NCI-H2081 treated with DMSO at 0.1 percent for 48 hours (cell line): Measurements from ENCODE around the gene MTSS2.
"Not testable (repeated sequence)": the region's sequence is repeated elsewhere in the genome, so short reads cannot be mapped to it uniquely, and the experiment has no call there.

Experiments used
- DNase-seq: peaks from one replicate; lab custom pipeline; 2025; lab: John Stamatoyannopoulos, UW

Gene MTSS2

DNA sequence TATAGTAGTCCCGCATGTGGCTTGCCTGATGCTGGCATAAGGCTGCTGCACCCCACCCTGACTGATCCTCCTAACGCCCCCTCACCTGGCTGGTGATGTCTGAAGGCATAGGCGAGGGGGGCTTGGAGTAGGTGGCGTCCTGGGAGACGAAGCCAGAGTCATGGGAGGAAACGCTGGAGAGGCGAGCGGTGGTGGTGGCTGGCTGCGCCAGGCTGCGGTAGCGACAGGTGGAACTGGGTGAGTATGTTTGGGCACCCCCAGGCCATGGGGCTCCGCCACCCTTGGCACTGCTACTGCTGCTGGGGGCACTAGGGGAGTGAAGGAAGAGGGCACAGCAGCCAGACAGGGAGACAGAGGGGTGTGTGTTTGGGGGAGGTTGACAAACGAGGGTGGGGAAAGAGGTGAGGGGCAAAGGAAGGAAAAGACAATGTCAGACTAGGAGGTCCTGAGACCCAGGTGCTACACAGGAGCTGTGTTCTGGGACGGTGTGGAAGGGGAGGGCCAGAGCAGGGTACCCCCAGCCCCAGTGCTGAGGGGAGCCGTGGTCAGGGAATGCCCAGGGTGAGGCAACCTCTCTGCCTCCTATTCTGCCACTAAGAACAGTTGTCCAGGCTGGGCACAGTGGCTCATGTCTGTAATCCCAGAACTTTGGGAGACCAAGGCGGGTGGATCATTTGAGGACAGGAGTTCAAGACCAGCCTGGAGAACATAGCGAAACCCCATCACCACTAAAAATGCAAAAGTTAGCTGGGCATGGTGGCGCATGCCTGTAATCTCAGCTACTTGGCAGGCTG, 11.4 kb downstream of the MTSS2 start:
- no peak for DNase-seq

DNA sequence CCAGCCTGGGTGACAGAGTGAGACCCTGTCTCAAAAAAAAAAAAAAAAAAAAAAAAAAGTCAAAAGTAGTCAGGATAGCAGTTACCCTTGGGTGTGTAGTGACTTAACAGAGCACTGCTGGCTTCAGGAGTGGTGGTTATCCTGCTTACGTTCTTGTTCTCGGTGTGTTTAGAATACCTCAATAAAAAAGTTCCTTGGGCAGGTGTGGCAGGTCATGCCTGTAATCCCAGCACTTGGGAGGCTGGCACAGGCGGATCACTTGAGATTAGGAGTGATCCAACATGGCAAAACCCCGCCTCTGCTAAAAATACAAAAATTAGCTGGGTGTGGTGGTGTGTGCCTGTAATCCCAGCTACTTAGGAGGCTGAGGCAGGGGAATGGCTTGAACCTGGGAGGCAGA, 14.9 kb downstream of the MTSS2 start:
- DNase-seq = not testable (repeated sequence)

DNA sequence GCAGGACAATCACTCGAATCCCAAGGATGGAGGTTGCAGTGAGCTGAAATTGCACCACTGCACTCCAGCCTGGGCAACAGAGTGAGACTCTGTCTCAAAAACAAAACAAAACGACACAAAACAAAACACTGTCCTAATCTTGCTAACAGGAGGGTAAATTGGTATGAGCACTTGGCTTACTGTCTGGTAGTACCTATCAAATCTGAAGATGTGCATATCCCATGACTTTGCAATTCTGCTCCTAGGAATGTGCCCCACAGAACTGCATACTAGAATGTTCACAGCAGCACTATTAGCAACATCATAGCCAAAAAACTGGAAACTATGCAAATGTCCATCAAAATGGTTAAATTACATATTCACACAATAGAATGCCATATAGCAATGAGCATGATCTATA, 15.7 kb downstream of the MTSS2 start:
- no peak for DNase-seq

DNA sequence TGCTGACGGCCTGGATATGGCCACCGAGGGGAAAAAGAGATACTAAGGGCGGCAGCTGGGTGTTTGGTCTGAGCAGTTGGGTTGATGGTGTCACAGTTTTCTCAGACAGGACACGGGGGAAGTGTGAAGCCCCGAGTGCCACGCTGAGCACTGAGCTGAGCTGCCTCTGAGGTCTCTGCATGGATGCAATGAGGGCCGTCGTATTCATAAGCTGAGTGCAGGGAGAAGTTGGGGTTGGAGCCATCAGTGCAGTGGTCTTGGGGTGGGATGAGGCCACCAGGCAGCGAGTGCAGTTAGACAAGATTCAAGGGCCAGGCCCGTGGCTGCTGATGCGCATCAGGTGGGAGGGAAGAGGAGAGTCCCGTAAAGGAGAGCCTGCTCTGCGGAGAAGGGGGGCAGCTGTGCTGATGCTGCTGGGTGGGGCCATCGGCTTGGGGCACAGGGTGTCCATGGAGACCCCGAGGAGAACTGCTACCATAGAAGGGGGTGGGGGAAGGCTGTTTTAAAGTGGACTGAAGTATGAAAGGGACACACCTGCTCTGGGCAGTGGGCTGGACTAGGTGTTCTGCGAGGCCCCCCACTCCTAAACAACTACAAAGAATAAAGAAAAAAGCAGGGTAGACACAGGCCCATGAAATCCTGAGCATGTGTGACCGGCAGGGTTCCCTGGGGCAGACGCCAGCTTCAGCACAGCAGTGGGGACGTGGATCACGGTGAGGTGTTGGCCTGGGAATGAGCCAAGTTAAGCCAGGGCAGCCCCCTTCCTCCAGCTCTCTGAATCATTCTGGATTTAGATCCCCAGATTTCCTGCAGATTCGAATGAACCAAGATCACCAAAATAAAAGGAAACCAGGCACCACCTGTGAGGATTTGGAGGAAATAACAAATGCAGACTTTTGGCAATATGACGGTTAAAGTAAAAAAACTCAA, 19.8 kb downstream of the MTSS2 start:
- DNase-seq = no peak

DNA sequence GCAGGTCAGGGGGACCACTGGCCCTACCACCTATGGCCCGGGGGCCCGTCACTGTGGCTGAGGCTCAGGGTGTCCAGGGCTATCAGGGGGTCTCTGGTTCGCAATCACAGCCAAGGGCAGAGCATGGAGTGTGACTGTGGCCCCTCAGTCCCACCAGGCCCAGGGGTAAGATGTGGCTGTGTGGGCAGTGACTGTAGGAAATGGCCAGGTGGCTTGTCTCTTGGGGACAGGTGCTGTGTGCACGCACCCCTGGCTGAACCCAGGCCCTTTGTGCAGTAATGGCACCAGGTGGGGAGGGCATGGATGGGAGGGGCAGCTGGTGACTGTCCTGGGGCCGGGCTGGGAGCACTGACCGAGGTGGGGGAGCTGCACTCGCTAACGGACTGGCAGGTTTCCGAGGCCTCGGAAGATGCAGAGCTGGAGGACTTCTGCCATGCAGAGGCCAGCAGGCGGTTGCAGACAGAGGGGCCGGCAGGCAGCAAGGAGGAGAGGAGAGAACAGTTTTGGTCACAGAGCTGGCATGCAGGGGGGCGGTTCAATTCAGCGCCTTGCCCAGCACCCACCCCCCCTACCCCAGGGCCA, 20.6 kb downstream of the MTSS2 start:
- DNase-seq = no peak

DNA sequence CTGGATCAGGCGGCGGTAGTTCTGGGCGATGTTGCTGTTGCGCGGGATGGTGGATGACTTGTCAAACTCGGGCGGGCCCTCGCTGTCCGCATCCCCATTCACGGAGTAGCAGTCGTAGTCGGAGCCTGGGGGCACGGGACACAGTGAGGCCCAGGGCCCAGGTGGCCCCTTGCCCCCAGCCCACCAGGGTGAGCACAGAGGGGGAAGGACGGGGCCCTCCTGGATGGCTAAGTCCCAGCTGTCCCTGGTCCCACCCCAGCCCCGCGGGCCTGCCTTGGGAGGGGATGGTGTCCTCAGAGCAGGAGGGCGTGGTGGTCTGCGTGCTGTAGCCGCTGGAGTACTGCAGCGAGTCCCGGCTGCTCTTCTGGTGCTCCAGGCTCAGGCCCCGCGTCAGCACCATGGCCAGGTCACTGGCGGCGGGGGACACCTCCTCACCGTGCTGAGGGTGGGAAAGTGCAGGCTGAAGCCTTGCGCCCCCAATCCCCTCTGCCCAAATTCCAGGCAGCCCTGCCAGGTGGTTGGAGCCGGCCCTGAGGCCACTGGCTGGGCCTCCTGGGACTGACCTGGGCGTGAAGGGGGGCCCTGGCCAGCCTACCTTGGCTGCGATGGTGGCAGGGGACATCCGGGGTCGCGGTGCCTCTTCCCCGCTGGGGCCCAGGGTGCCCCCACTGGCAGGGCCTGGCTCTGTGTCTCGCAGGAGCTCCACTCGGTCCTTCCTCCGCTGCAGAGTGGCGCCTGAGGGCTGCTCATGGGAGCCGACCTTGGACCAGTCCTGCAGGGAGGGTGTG, 21.3 kb downstream of the MTSS2 start:
- DNase-seq = no peak

DNA sequence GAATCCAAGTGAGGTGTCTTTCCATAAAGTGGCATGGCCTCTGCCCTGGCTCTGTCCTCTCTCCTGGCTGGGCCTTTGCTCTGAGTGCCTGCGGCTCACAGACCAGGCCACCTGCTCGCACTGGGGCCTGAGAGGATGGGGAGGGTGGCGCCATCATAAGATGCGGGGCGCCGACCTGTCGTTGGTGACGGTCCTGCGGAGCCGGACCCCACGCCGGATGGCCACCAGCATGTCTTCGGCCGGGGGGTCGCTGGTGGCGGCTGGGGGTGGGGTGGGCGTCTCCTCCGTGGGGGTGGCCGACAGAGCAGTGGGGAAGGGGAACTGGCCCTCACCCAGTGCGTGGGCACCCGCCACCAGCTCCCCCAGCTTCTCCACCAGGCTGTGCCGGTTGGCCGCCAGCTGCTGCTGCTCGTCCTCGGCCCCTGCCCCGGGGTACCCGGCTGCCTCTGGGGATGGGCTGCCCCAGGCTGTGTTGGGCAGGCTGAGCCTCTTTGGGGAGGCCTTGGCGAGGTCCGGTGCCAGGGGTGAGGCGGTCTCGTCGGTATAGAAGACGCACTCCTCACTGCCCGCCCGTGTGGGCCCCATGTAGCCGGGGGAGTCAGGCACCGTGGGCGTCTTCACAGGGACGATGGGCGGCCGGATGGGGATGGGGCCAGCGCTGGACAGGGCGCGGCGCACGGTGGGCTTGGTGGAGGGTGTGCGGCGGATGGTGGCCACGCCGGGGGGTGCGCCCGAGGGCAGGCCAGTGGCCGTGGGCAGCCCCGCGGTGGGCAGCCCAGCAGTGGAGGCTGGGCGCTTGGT, 22.1 kb downstream of the MTSS2 start:
- DNase-seq = no peak

DNA sequence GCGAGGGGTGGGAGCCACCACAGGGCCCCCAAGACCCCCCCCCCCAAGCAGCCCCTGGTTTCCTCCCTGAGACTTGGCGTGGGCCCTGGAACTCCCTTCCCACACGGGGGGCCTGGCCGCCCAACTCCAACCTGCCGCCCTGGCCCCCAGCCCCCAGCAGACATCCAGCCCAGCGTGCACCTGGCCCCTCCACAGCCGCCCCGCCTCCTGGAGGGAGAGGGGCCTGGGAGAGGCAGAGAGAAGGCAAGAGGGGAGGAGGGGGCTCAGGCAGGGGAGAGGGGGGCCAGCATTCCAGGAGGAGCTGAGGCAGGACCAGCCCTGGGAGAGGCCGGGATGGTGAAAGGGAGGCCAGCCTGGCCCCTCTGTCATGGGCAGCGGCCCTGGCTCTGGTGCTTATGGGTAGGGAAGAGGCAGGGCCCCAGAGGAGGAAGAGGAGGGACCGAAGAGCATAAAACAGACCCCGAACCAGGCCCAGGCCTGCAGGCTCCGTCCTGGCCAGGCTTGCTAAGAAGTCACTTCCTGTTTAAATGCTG, 22.8 kb downstream of the MTSS2 start:
- no peak for DNase-seq

DNA sequence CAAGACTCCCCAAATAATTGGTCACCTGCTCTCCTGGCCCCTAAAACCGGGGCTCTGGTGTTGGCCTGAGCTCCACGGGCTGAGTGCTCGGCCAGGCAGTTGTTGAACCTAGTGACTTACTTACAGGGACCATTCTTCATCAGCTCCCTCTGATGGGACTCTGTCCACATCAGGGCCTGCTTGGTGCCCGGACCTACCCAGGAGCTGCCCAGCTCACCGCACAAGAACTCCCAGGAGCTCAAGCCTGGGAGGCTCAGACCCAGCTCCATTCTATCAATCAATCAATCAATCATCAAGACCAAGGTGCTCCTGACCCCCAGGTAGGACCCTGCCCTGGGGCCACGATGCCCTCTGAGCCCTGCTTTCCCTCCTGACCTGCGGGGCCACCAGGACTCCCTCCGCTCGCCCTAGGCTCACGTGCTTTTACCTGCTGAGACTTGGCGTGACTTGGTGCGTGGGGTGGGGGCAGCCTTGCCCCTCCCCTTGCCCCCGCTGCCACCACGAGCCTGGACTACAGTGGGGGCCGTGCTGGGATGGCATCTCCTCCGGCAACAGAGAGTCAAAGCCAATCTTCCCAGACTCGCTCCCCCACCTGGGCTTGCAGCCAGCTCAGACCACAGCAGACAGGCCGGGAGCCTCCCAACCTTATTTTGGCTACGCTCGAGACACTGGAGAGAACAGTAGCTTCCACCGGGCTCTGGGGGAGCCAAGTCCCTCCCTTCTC, 23.8 kb downstream of the MTSS2 start:
- DNase-seq = no peak

DNA sequence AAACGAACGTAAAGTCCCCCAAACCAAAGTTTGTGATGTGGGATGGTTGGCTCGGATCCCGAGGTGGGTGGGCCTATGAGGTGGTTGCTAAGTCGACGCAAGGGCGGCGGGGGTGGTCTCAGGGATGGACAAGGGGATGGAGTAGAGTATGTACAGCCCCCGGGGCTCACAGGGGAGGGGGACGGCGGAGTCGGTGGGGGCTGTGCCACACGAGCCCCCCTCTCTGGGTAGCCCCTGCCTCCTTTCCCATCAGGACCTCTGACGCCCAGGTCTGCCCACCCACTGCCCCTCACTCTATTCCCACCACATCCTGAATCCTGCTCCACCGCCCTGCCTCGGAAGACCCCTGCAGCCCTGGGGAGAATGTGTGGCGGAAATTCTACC, 24.3 kb downstream of the MTSS2 start:
- DNase-seq = no peak

DNA sequence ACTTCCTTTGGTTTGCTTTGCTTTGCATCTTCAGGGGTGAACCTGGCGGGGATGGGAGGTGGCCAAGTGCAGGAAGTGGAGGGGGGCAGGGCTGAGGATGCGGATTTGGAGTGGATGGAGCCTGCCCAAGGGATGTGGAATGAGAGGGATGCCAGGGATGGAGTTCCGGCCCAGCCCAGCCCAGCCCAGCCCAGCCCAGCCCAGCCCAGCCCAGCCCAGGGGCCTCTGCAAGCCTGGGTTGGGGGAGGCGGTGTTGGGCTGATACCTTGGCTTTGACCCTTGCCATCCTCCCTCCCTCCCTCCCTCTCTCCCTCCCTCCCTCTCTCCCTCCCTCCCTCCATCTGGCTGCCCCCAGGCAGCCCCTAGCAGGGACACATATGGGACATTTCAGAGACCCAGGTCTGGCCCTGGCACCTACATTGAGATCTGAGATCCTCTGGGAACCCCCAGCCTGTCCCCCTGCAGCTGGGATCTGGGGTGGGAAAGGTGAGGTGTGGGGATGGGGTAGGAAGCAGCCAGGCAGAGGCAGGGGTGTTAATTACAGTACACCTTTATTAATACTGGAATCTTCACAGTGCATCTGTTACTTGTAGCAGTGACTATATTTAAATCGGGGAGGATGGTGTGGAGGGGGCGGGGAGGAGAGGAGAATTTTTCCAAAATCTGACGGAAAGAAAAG, 25.0 kb downstream of the MTSS2 start:
- DNase-seq = no peak

DNA sequence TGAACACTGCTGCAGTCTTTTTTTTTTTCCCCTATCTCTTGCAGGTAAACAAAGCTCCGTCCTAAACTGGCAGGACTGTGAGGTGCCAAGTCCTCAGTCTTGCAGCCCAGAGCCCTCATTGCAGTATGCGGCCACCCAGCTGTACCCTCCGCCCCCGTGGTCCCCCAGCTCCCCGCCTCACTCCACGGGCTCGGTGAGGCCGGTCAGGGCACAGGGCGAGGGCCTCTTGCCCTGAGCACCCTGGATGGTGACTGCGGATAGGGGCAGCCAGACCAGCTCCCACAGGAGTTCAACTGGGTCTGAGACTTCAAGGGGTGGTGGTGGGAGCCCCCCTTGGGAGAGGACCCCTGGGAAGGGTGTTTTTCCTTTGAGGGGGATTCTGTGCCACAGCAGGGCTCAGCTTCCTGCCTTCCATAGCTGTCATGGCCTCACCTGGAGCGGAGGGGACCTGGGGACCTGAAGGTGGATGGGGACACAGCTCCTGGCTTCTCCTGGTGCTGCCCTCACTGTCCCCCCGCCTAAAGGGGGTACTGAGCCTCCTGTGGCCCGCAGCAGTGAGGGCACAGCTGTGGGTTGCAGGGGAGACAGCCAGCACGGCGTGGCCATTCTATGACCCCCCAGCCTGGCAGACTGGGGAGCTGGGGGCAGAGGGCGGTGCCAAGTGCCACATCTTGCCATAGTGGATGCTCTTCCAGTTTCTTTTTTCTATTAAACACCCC, 25.7 kb downstream of the MTSS2 start:
- DNase-seq = no peak

DNA sequence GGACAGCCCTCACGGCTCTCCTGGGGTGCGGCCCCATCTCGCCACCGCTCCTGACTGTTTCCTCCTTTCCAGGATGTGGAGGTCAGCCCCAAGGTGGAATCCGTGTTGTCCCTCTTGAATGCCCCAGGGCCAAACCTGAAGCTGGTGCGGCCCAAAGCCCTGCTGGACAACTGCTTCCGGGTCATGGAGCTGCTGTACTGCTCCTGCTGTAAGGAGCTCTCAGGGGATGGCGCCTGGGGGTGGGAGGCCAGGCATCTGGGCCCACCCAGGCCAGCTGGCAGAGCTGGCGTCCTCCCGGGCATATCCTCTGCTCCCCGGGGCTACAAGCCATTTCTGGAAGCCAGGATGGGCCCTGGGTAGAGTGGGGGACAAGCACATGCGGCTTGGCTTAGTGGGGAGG, 26.3 kb downstream of the MTSS2 start:
- DNase-seq = no peak

DNA sequence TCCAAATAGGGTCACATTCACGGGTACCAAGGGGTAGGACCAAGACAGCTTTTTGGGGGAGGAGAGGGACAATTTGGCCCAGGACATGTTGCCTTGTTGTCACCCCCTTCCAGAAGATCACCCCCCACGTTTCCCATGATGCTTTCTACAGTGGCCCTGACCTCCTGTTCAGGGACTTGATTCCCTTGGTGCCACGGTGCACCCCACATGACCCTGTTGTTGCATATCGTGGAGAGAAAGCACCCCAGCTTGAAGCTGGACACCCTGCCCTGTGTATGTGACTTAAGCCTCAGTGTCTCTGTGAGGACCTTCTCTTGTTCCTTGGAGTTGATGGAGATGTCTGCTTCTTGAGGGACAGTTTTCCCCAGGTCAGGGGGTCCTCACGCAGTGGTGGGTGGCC, 26.9 kb downstream of the MTSS2 start:
- no peak for DNase-seq

DNA sequence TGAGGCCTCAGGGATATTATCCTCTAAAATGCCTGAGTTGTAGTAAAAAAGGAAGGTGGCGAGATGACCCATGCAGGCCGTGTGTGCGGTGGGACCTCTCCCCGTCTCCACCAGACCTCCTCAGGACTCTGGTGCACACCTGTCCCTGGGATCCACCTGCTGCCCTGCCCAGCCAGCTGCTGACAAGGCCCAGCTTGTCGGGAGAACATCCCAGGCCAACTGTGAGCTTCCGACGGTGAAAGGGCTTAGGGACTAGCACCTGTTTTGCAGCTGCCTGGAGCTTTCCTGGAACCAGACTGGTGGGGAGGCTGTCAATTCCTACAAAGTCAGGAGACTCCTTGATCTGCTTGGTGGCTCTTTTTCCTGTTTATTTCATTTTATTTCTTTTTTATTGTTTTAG, 27.9 kb downstream of the MTSS2 start:
- no peak for DNase-seq

DNA sequence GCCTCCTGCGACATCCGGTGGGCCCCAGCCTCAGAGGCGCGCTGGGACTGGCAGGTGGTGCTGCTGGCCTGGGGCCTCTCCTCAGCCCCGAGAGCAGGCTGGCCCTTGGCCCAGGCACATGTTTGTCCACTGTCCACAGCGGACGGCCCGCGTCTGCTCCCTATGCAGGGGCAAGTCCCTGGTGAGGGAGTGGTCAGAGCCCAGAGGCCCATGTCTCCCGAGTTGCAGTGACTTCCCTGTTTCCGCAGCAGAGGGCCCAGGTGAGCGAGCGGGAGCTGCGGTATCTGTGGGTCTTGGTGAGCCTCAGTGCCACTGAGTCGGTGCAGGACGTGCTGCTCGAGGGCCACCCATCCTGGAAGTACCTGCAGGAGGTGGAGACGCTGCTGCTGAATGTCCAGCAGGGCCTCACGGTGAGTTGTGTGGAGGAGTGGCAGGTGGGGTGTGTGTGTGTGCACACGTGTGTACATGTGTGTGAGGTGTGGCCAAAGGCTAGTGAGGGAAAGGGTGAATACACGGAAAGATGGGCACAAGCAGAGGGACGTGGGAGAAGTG, 29.1 kb downstream of the MTSS2 start:
- no peak for DNase-seq

DNA sequence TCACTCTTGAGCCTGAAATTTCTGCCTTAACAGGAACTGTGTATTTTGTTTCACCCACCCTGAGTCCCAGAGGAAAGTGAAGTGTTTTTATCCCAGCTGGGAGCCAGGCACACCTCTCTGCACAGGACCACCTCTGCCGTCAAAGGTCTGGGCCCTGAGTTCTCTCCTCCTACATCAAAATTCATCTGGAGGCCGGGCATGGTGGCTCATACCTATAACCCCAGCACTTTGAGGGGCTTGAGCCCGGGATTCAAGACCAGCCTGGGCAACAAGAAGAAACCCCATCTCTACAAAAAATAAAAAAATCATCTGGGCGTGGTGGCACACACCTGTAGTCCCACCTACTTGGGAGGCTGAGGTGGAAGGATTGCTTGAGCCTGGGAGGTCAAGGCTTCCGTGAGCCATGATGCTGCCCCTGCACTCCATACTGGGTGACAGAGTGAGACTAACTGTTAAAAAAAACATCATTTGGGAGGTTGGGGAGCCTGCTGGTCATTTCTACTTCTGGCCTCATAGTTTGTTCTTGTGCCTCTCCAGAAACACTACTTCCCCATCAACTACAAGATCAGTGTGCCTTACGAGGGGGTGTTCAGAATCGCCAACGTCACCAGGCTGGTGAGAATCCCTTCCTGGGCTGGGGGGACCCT, 29.7 kb downstream of the MTSS2 start:
- DNase-seq = no peak
